Small intestine (tissue), 7 donors: ENCODE measurements around the gene CRYBA4. TPM values are rescaled to one million over a fixed set of nuclear protein-coding genes. Genes with fewer than 3 reads are reported as not detected.

Source experiments
- DNase-seq, 2 donors: peaks; one replicate each; pipeline versions ENCODE4 v3.0.0 to v3.0.0-alpha.2; 2013
- FAIRE-seq: peaks from 2 replicates; lab custom pipeline; 2012; peaks lifted over from hg19 to GRCh38; lab: Jason Lieb, UNC
- H3K27ac ChIP-seq, 3 donors: one replicate each; pipeline ENCODE4 v1.5.1; 2013; ENCODE audit warnings: low read length in 2 of 3, mild to moderate bottlenecking in 2 of 3, control low read depth in 1 of 3, inconsistent platforms in 1 of 3, low read depth in 1 of 3, moderate library complexity in 1 of 3
- H3K27me3 ChIP-seq, 3 donors: one replicate each; pipeline ENCODE4 v1.6.1; 2013; ENCODE audit warnings: low read length in 3 of 3, inconsistent platforms in 1 of 3; ENCODE audit not compliant: control insufficient read depth in 3 of 3, insufficient read depth in 3 of 3
- H3K36me3 ChIP-seq, 3 donors: one replicate each; pipeline ENCODE4 v1.6.1; 2013; ENCODE audit warnings: low read length in 3 of 3, inconsistent platforms in 1 of 3, low read depth in 1 of 3, mild to moderate bottlenecking in 1 of 3, moderate library complexity in 1 of 3; ENCODE audit not compliant: control insufficient read depth in 3 of 3, insufficient read depth in 2 of 3
- H3K4me1 ChIP-seq, 3 donors: one replicate each; pipeline ENCODE4 v1.6.1; 2013; ENCODE audit warnings: low read length in 2 of 3, inconsistent platforms in 1 of 3, low read depth in 1 of 3, mild to moderate bottlenecking in 1 of 3, moderate library complexity in 1 of 3; ENCODE audit not compliant: control insufficient read depth in 3 of 3, insufficient read depth in 2 of 3
- H3K4me3 ChIP-seq, 3 donors: one replicate each; pipeline ENCODE4 v1.5.1; 2013; ENCODE audit warnings: low read length in 3 of 3, control low read depth in 1 of 3, inconsistent platforms in 1 of 3, low read depth in 1 of 3, mild to moderate bottlenecking in 1 of 3, moderate library complexity in 1 of 3
- H3K9me3 ChIP-seq, 2 donors: one replicate each; pipeline ENCODE4 v1.6.1; 2013; ENCODE audit warnings: low read depth in 1 of 2, low read length in 1 of 2; ENCODE audit not compliant: control insufficient read depth in 2 of 2, insufficient read depth in 1 of 2
- WGBS, 3 donors: extraction: QIAGEN DNeasy Blood & Tissue Kit; methylation state at CpG; one replicate each; pipeline ENCODE4 v1.1.7; 2013; 5-methylcytosine and 5-hydroxymethylcytosine counted together
- polyA plus RNA-seq, 4 donors: library from polyadenylated mRNA; stranded (reverse) in 3 of 4; unstranded in 1 of 4; fragments of 200-250 nt in 3 of 4; fragments of 120-200 nt in 1 of 4; gene quantifications; one replicate each; pipeline versions ENCODE4 v1.2.1 to v1.2.3, GENCODE V29; 2013
- donor health status: healthy with polysubstance abuse.
- donor health status: control.
- donor health status: control.
- donor health status: Bipolar disorder and iron deficiency.
- donor health status: healthy.

Gene CRYBA4
- polyA plus RNA-seq, 4 donors, result 0.06 to 0.10 TPM; not detected in 2

- Histone ChIP-seq H3K4me3 (no peak overlapping the region), H3K9me3 (no peaks in the 10 kb centered on the region), H3K36me3 (no peaks in the 10 kb centered on the region), H3K27ac (no peak overlapping the region), H3K4me1 (no peaks in the 10 kb centered on the region), H3K27me3 (no peaks in the 10 kb centered on the region)
- WGBS, 3 donors, result 42 to 59% (median 50%) methylated on average over 1 of the region's 1 CpG
- DNase-seq, result no peak
- FAIRE-seq, result no peak
Observed at GRCh38 chr22:26636296-26636695, 14.5 kb downstream of the CRYBA4 start.

- Histone ChIP-seq H3K4me1 (peaks cover 0 to 12% (median 0%) of the 10 kb centered on the region in 3 donors), H3K27ac (peak overlapping the region in 2 of 3 donors; percentile 8 to 46), H3K36me3 (no peaks in the 10 kb centered on the region), H3K4me3 (no peak overlapping the region), H3K27me3 (peaks cover 0 to 9% (median 0%) of the 10 kb centered on the region in 3 donors), H3K9me3 (no peaks in the 10 kb centered on the region)
- 36 to 53% (median 45%) methylated on average over 8 of the region's 8 CpGs for WGBS, 3 donors
- DNase-seq, result peak; percentile 33 to 34
- no peak for FAIRE-seq
Observed at GRCh38 chr22:26642465-26643417, 21.0 kb downstream of the CRYBA4 start.

- Histone ChIP-seq H3K27ac (peak overlapping the region in 1 of 3 donors; percentile 46), H3K27me3 (peaks cover 0 to 17% (median 0%) of the 10 kb centered on the region in 3 donors)
- WGBS, 3 donors, result 82 to 87% (median 87%) methylated on average over 14 to 15 of the region's 15 CpGs
Observed at GRCh38 chr22:26643418-26644100, 21.8 kb downstream of the CRYBA4 start.

GRCh38 chr22:26646158-26646557 lies 24.4 kb downstream of the CRYBA4 start:
- FAIRE-seq, result no peak
- Histone ChIP-seq H3K27ac (no peak overlapping the region), H3K9me3 (no peaks in the 10 kb centered on the region), H3K27me3 (peaks cover 0 to 30% (median 4%) of the 10 kb centered on the region in 3 donors), H3K4me3 (no peak overlapping the region), H3K36me3 (no peaks in the 10 kb centered on the region), H3K4me1 (peaks cover 0 to 12% (median 0%) of the 10 kb centered on the region in 3 donors)
- WGBS, 3 donors, result 52 to 70% (median 67%) methylated on average over 5 of the region's 5 CpGs
- no peak for DNase-seq

More at GRCh38 chr22:26643418-26644100, 21.8 kb downstream of the CRYBA4 start:
- DNase-seq, result no peak
- FAIRE-seq, result no peak
- H3K4me3 ChIP-seq, result no peak overlapping the region
- no peaks in the 10 kb centered on the region for H3K36me3 ChIP-seq
- peaks cover 0 to 12% (median 0%) of the 10 kb centered on the region in 3 donors for H3K4me1 ChIP-seq
- H3K9me3 ChIP-seq, result no peaks in the 10 kb centered on the region

DNA sequence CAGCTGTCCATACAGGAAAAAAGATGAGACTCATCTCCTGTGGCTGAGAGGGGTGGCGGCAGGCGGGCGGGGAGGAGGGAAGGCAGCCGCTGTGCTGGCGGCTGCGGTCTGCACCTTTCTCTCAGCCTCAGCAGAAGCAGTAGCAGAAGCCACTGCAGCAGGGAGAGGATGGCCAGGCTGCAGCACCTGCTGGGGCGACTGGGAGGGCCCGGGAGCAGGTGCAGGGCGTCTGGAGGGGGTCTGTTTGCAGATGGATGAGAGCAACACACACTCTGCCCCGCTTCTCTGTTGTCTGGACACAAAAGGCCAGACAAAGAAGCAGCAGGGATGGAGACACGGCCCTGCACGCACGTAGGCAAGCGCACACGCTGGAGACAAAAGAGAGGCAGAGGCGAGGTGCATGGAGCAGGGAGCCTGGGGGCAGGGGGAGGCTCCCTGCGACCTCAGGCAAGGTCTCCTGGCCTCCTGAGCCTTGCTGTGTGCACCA lies 26.3 kb downstream of the CRYBA4 start:
- Histone ChIP-seq H3K36me3 (no peaks in the 10 kb centered on the region), H3K4me3 (no peak overlapping the region), H3K9me3 (no peaks in the 10 kb centered on the region), H3K4me1 (peaks cover 0 to 7% (median 0%) of the 10 kb centered on the region in 3 donors), H3K27me3 (peaks cover 0 to 43% (median 4%) of the 10 kb centered on the region in 3 donors), H3K27ac (no peak overlapping the region)
- WGBS, 3 donors, result 16 to 25% (median 18%) methylated on average over 17 of the region's 17 CpGs
- DNase-seq, result peak in 1 of 2 donors; percentile 20
- FAIRE-seq, result no peak

GRCh38 chr22:26648528-26649388 lies 27.0 kb downstream of the CRYBA4 start:
- Histone ChIP-seq H3K9me3 (no peaks in the 10 kb centered on the region), H3K27ac (peak overlapping the region in 1 of 3 donors; percentile 23), H3K27me3 (peaks cover 0 to 45% (median 4%) of the 10 kb centered on the region in 3 donors), H3K36me3 (no peaks in the 10 kb centered on the region), H3K4me1 (peaks cover 0 to 6% (median 0%) of the 10 kb centered on the region in 3 donors), H3K4me3 (no peak overlapping the region)
- FAIRE-seq (no peak), DNase-seq (no peak)
- 74 to 77% (median 76%) methylated on average over 6 of the region's 6 CpGs for WGBS, 3 donors

GRCh38 chr22:26650722-26651421 lies 29.1 kb downstream of the CRYBA4 start:
- H3K27me3 ChIP-seq, result peaks cover 0 to 52% (median 7%) of the 10 kb centered on the region in 3 donors
- H3K4me1 ChIP-seq, result no peaks in the 10 kb centered on the region
- FAIRE-seq, result no peak
- no peak overlapping the region for H3K27ac ChIP-seq
- H3K9me3 ChIP-seq, result no peaks in the 10 kb centered on the region
- no peak overlapping the region for H3K4me3 ChIP-seq
- no peaks in the 10 kb centered on the region for H3K36me3 ChIP-seq
- DNase-seq, result no peak
- WGBS, 3 donors, result 66 to 80% (median 76%) methylated on average over 6 of the region's 6 CpGs
